KMS-11 (cell line): ENCODE data around the gene GABBR2.

ENCODE experiments used
- H2AFZ ChIP-seq: fragments of 200-600 bp; sonication (generic); 2 replicates; pipeline ENCODE4 v1.6.1; 2016; ENCODE audit warnings: antibody characterized with exemption, mixed run types, low read depth
- H3K27ac ChIP-seq: fragments of 200-600 bp; sonication (generic); 2 replicates; pipeline ENCODE4 v1.6.1; 2016; ENCODE audit warnings: mild to moderate bottlenecking, mixed run types
- H3K27me3 ChIP-seq: fragments of 200-600 bp; sonication (generic); 2 replicates; pipeline ENCODE4 v1.6.1; 2017; ENCODE audit warnings: mild to moderate bottlenecking, low read depth, mixed run types, moderate library complexity; ENCODE audit not compliant: insufficient read depth
- H3K36me3 ChIP-seq: fragments of 200-600 bp; sonication (generic); 2 replicates; pipeline ENCODE4 v1.6.1; 2017; ENCODE audit warnings: mild to moderate bottlenecking, mixed run types; ENCODE audit not compliant: insufficient read depth
- H3K4me1 ChIP-seq: fragments of 200-600 bp; sonication (generic); 2 replicates; pipeline ENCODE4 v1.6.1; 2016; ENCODE audit warnings: mild to moderate bottlenecking, low read depth, mixed run types; ENCODE audit not compliant: poor library complexity, severe bottlenecking
- H3K4me2 ChIP-seq: fragments of 200-600 bp; sonication (generic); 2 replicates; pipeline ENCODE4 v1.7.0; 2016; ENCODE audit warnings: mild to moderate bottlenecking, mixed run types
- H3K4me3 ChIP-seq: fragments of 200-600 bp; sonication (generic); IDR thresholded peaks from 2 replicates; pipeline ENCODE4 v1.6.1; 2017; ENCODE audit warnings: low read depth, low read length, mixed read lengths; ENCODE audit not compliant: insufficient read depth
- H3K79me2 ChIP-seq: fragments of 200-600 bp; sonication (generic); 2 replicates; pipeline ENCODE4 v1.6.1; 2016; ENCODE audit warnings: low read depth, mixed run types; ENCODE audit not compliant: insufficient read depth
- H3K9ac ChIP-seq: fragments of 200-600 bp; sonication (generic); 2 replicates; pipeline ENCODE4 v1.6.1; 2016; ENCODE audit warnings: mild to moderate bottlenecking, mixed run types
- H4K20me1 ChIP-seq: fragments of 200-600 bp; sonication (generic); 2 replicates; pipeline ENCODE4 v1.6.1; 2016; ENCODE audit warnings: mild to moderate bottlenecking, mixed run types; ENCODE audit not compliant: insufficient read depth
- CTCF ChIP-seq: fragments of 200-600 bp; sonication (generic); conservative IDR thresholded peaks from 2 replicates; pipeline ENCODE4 v1.6.1; 2017; ENCODE audit warnings: low read depth, mild to moderate bottlenecking, antibody characterized with exemption, low read length, moderate library complexity, mixed read lengths

GABBR2 gene

GRCh38 chr9:98253565-98253964, 455.2 kb downstream of the GABBR2 start:
- H3K9ac ChIP-seq: no peak overlapping the region
- H3K36me3 ChIP-seq: no peaks in the 10 kb centered on the region
- peaks cover 9% of the 10 kb centered on the region for H3K4me1 ChIP-seq
- no peak overlapping the region for H2AFZ ChIP-seq
- H3K27ac ChIP-seq: no peak overlapping the region
- H3K4me3 ChIP-seq: no peak overlapping the region
- H3K79me2 ChIP-seq: no peaks in the 10 kb centered on the region
- H3K4me2 ChIP-seq: no peak overlapping the region
- TF ChIP-seq CTCF: no peak
- no peaks in the 10 kb centered on the region for H3K27me3 ChIP-seq
- no peaks in the 10 kb centered on the region for H4K20me1 ChIP-seq

GRCh38 chr9:98251551-98251950, 457.2 kb downstream of the GABBR2 start:
- H3K4me1 ChIP-seq: peaks cover 5% of the 10 kb centered on the region
- H4K20me1 ChIP-seq: no peaks in the 10 kb centered on the region
- H3K4me2 ChIP-seq: no peak overlapping the region
- H3K4me3 ChIP-seq: no peak overlapping the region
- no peak overlapping the region for H2AFZ ChIP-seq
- no peak overlapping the region for H3K9ac ChIP-seq
- no peak for TF ChIP-seq CTCF
- no peak overlapping the region for H3K27ac ChIP-seq
- H3K27me3 ChIP-seq: no peaks in the 10 kb centered on the region
- H3K36me3 ChIP-seq: no peaks in the 10 kb centered on the region
- no peaks in the 10 kb centered on the region for H3K79me2 ChIP-seq

DNA sequence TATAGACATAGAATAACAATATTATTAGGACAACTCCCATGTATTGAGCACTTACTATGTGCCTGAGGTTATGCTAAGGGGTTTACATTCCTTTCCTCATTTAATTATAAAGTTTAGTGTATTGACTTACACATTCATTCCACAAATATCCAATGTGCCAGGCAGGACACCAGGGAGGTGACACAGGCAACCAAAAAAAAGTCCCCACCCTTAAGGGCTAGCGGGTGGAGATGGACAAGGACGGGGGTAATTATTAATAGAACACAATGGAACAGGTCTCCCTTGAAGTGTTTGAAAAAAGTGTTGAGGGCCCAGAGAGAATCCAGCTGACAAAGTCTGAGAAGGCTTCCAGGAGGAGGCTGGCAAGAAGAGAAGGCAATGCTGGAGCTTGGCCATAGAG, 459.0 kb downstream of the GABBR2 start:
- H3K79me2 ChIP-seq: no peaks in the 10 kb centered on the region
- H4K20me1 ChIP-seq: no peaks in the 10 kb centered on the region
- H3K36me3 ChIP-seq: no peaks in the 10 kb centered on the region
- no peak for TF ChIP-seq CTCF
- no peak overlapping the region for H3K27ac ChIP-seq
- H3K4me3 ChIP-seq: no peak overlapping the region
- no peak overlapping the region for H3K4me2 ChIP-seq
- H3K4me1 ChIP-seq: peaks cover 1% of the 10 kb centered on the region
- no peaks in the 10 kb centered on the region for H3K27me3 ChIP-seq
- H2AFZ ChIP-seq: no peak overlapping the region
- no peak overlapping the region for H3K9ac ChIP-seq

- no peaks in the 10 kb centered on the region for H3K79me2 ChIP-seq
- H3K4me3 ChIP-seq: no peak overlapping the region
- no peak overlapping the region for H3K4me2 ChIP-seq
- H3K9ac ChIP-seq: no peak overlapping the region
- no peaks in the 10 kb centered on the region for H3K4me1 ChIP-seq
- H3K27ac ChIP-seq: no peak overlapping the region
- H4K20me1 ChIP-seq: no peaks in the 10 kb centered on the region
- no peaks in the 10 kb centered on the region for H3K27me3 ChIP-seq
- H2AFZ ChIP-seq: no peak overlapping the region
- TF ChIP-seq CTCF: no peak
- H3K36me3 ChIP-seq: no peaks in the 10 kb centered on the region
These were observed 459.8 kb downstream of the GABBR2 start for GRCh38 chr9:98248737-98249474.
